GM03348 (cell line): ENCODE data around the gene DOCK9.
"Not testable (repeated sequence)": the region's sequence is repeated elsewhere in the genome, so short reads cannot be mapped to it uniquely, and the experiment has no call there.

ENCODE experiments used
- DNase-seq: peaks from one replicate; pipeline ENCODE4 v3.0.0; 2012; ENCODE audit warnings: low spot score

DOCK9 gene

GRCh38 chr13:98918771-98919170 is 59.1 kb downstream of the DOCK9 start:
- DNase-seq, result no peak

- no peak for DNase-seq
Observed at GRCh38 chr13:98917116-98917515, 60.7 kb downstream of the DOCK9 start.

- DNase-seq, result no peak
Observed at GRCh38 chr13:98916403-98916802, 61.5 kb downstream of the DOCK9 start.

DNA sequence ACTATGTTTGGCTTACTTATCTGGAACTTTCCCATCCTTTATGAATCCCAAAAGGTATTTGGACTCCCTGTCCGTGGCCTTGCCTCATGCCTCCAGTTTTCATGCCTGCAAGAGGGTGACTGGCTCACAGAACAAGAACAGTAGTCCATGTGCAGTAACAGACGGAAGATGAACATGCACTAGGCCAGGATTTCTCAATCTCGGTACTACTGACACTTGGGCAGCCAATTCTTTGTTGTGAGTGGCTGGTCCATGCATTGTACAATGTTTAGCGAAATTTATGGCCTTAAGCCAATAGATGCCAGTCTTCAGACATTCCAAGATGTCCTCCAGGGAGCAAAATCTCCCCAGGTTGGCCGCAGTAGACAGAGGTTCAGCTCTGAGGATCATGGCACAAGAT is 61.9 kb downstream of the DOCK9 start:
- no peak for DNase-seq

DNA sequence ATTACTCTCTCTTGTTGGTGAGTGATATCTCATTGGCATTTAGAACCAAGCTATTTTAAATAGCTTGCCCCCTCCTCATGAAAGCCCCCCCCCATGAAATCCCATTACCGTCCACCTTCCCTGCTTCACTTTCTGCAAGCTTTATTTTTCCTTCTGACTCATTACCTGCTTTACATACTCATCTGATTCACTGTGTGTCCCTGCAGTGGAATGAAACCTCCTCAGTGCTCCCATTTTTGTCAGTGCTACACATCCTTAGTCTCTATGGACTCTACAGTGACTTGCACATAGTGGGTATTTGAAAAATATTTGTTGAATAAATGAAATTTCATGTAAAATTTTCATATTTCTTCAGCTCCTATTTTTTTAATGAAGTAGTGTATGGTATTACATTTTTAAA is 62.3 kb downstream of the DOCK9 start:
- no peak for DNase-seq

GRCh38 chr13:98913741-98914140 is 64.1 kb downstream of the DOCK9 start:
- DNase-seq, result no peak

- no peak for DNase-seq
Observed at GRCh38 chr13:98912846-98913245, 65.0 kb downstream of the DOCK9 start.

- peak; percentile 52 for DNase-seq
Observed at GRCh38 chr13:98910501-98910951, 67.3 kb downstream of the DOCK9 start.

- no peak for DNase-seq
Observed at GRCh38 chr13:98909016-98909415, 68.8 kb downstream of the DOCK9 start.

DNA sequence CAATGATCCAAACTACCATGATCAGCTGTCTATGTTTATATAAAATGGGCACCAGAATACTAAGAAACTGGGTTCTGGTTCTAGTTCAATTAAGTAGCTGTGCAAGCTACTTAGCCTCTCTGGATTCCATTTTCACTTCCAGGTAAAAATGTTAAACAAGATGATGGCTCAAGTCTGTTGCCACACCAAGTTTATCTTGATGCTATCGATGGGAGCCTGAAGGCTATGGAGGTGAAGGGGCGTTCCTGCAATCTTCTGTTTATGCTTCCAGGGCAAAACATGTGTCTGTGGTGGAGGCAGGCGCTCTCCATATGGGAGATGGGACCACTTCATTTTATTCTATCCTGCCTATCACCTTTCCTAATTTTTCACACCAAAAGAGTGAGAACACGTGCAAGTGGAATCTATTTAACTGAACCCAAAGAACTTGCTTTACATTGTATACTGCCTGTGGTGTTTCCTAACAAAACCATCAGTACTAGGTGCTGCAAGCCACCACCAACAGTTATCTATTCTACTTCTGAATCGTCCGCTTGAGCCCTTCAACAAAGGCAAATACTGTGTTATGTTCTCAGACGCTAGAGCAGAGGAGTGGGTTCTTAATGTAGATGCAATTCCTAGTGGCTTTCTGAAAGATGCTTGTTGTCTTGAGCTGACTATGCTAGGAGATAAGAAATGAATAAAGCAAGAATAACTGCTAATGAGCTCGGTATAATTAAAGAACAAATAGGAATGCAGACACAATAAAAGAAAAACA is 70.9 kb downstream of the DOCK9 start:
- DNase-seq, result no peak

GRCh38 chr13:98905199-98905598 is 72.7 kb downstream of the DOCK9 start:
- no peak for DNase-seq

GRCh38 chr13:98900442-98900841 is 77.4 kb downstream of the DOCK9 start:
- DNase-seq, result no peak

GRCh38 chr13:98897706-98898105 is 80.2 kb downstream of the DOCK9 start:
- no peak for DNase-seq

- no peak for DNase-seq
Observed at GRCh38 chr13:98896868-98897144, 81.1 kb downstream of the DOCK9 start.

DNA sequence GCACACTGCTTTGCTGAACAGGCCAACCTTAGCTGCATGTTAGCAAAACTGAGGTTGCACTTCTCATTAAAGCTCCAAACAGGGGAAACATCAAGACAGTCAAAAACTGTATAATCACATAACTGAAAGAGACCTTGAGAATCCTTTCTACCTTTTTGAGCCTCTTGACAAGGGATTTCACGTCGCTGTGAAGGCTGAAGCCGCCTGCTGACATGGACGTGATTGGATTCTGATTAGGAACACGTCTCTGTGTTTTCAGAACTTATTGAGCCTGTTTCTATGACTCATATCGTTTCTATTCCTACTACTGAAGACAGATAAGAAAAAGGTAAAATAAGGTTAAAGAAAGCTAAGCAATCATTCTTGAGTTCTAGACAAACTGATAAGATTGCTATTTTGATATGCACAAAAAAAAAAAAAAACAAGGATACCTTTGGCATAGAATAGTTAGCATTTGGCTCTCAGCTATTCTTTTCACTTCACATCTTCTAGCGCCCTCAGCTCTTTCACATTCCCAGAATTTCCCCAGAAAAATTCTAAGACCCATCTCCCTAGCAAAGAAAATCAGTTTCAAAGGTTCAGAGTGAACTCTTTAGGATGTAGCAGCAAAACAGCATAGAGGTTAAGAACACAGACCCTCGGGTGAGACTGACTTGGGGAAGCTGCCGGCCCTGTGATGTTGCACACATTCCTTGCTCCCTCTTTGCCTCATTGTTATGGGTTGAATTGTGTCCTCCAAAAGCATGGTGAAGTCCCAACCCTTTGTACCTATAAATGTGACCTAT is 81.6 kb downstream of the DOCK9 start:
- no peak for DNase-seq

DNA sequence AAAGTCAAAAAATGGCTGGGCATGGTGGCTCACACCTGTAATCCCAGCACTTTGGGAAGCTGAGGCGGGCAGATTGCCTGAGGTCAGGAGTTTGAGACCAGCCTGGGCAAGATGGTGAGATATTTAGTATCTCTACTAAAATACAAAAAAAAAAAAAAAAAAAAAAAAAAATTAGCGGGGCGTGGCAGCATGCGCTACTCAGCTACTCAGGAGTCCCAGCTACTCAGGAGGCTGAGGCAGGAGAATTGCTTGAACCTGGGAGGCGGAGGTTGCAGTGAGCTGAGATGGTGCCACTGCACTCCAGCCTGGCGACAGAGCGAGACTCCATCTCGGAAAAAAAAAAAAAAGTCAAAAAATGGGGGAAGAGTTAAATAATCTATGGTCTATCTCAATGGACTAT is 83.0 kb downstream of the DOCK9 start:
- DNase-seq, result not testable (repeated sequence)

GRCh38 chr13:98893371-98893770 is 84.5 kb downstream of the DOCK9 start:
- no peak for DNase-seq

DNA sequence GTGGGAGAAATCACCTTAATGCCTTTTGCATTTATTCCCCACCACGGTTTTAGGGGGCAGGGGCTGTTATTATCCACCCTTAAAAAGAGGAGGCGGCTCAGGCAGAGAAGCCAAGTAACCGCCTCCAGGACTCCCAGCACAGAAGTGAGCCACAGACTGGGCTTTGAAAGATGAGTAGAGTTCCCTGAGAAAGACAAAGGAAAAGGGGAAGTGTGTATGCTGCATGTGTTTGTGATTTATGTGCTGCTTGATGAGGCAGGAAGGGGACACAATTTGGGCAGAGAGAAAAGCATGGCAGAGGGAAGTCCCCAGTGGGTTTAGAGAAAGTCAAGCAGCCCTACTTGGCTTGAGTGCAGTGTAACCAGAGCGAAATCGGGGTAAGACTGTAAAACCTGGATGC is 85.0 kb downstream of the DOCK9 start:
- no peak for DNase-seq

DNA sequence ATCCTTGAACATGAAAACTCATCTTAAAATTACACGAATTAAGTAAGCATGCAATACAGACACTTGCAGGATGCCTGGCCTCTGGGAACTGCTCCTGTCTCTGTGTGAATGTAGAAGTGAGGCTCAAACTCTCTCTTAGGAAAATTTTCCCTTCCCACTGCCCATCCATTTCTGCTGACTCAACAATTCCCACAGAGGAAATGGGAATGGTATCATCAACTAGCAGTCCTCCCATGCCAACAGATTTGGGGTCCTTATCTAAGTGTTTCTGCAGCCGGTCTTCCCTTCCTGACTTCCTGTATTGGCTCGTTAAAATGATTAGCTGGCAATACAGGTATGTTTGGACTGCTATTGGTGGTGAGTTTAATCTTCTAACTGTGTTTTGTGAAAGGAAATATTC is 85.8 kb downstream of the DOCK9 start:
- no peak for DNase-seq

- no peak for DNase-seq
Observed at GRCh38 chr13:98890925-98891324, 86.9 kb downstream of the DOCK9 start.

DNA sequence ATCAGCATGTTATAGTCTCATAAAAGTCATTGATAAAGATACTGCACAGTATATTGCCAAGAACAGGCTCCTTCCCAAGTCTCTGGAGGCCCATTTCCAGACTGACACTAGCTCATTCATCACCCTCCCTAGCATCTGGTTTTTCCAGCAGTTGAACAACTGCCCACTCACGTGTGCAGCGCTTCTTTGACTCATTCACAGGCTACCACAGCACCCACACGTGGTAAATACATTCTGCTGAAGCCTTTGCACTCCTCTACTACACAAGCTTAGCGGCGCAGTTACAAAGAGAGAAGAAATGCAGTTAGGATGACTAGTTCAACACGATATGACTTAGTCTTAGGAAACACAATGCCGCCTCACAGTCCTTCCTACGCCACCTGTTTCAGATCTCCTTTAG is 87.7 kb downstream of the DOCK9 start:
- peak; percentile 78 for DNase-seq

DNA sequence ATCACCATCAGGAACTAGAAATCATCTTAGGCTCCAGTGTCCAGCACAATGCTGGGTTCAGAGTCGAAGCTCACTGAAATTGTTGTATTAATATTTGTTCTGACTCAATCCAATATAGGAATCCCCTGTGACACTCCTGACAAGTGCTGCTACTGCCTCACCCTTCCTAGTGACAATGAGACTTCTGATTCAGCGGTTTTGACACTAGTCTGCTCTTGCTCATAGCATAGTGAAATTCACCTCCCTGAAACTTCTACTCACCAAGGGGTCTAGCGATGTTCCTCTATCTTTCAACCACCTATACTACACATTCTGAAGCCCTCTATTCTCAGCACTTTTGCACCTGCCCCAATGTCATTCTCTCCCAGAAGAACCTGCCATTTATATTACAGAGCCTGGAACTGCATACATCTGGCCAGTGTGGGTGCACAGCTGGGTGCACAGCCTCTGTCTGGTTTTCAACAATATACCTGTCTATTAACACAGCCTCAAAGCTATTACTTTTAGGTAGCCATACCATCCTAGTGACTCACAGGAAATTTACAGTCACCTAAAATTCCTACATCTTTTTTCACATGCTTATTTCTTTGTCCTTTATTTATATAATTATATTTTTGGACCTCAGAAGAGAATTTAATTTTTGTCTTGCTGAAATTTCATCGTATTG is 88.3 kb downstream of the DOCK9 start:
- DNase-seq, result no peak

DNA sequence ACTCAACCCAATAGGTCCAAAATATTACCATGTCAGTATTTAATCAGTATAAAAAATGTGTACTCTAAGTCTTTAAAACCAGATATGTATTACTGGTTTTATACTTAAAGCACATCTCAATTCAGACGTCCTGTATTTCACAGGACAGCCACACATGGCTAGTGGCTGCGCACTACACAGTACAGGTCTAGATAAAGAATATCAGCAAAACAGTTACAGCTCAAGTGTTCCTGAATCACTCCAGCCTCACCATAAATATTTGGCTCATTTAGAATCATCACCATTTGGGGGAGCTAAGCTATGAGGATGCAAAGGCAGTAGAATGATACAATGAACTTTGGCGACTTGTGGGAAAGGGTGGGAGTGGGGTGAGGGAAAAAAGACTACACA is 89.0 kb downstream of the DOCK9 start:
- no peak for DNase-seq
